Osteoblast (primary cell): Measurements from ENCODE around the gene PTPRK. TPM values are rescaled to one million over a fixed set of nuclear protein-coding genes. Genes with fewer than 3 reads are reported as not detected.

Experiments used
- DNase-seq: peaks from one replicate; pipeline ENCODE4 v3.0.0; 2011; ENCODE audit warnings: low spot score, mixed read lengths; ENCODE audit not compliant: insufficient read length; ENCODE audit errors: missing footprints
- H2AFZ ChIP-seq: 2 replicates; pipeline ENCODE4 v1.6.0; 2011; ENCODE audit warnings: mild to moderate bottlenecking, low read length
- H3K27ac ChIP-seq: 2 replicates; pipeline ENCODE4 v1.5.1; 2011; ENCODE audit warnings: mild to moderate bottlenecking, low read depth, low read length, moderate library complexity
- H3K27me3 ChIP-seq: 2 replicates; pipeline ENCODE4 v1.6.0; 2012; ENCODE audit warnings: mild to moderate bottlenecking, control low read depth, inconsistent platforms, low read length, moderate library complexity; ENCODE audit not compliant: insufficient read depth
- H3K36me3 ChIP-seq: 2 replicates; pipeline ENCODE4 v1.5.1; 2011; ENCODE audit warnings: mild to moderate bottlenecking, low read length, control low read depth, moderate library complexity; ENCODE audit not compliant: insufficient read depth
- H3K4me1 ChIP-seq: 2 replicates; pipeline ENCODE4 v1.5.1; 2011; ENCODE audit warnings: mild to moderate bottlenecking, low read length, control low read depth, moderate library complexity; ENCODE audit not compliant: insufficient read depth
- H3K4me2 ChIP-seq: 2 replicates; pipeline ENCODE4 v1.6.0; 2011; ENCODE audit warnings: mild to moderate bottlenecking, low read length; ENCODE audit not compliant: insufficient read depth
- H3K4me3 ChIP-seq: fragments of 200-600 bp; sonication (generic); 3 replicates; pipeline ENCODE4 v1.5.1; 2012; ENCODE audit warnings: mild to moderate bottlenecking, low read length, inconsistent platforms; ENCODE audit not compliant: insufficient read depth
- H3K79me2 ChIP-seq: 2 replicates; pipeline ENCODE4 v1.6.0; 2012; ENCODE audit warnings: mild to moderate bottlenecking, low read length, control low read depth, inconsistent platforms; ENCODE audit not compliant: insufficient read depth
- H3K9me3 ChIP-seq: 2 replicates; pipeline ENCODE4 v1.5.1; 2011; ENCODE audit warnings: low read depth, low read length, control low read depth
- H4K20me1 ChIP-seq: 2 replicates; pipeline ENCODE4 v1.6.0; 2012; ENCODE audit warnings: mild to moderate bottlenecking, low read length, control low read depth; ENCODE audit not compliant: insufficient read depth
- total RNA-seq: library from RNA; depleted of rRNA; stranded (reverse); fragments of >200 nt; gene quantifications from 2 replicates; pipeline ENCODE4 v1.2.3, GENCODE V29; 2012
- TF ChIP-seq, protein P1 (sequence below): IDR thresholded peaks from 2 replicates; pipeline ENCODE4 v1.5.1; 2011; ENCODE audit warnings: mild to moderate bottlenecking, low read depth, low read length, moderate library complexity; ENCODE audit errors: extremely low read depth

The PTPRK gene
- total RNA-seq, 1 donor: 165 TPM

DNA sequence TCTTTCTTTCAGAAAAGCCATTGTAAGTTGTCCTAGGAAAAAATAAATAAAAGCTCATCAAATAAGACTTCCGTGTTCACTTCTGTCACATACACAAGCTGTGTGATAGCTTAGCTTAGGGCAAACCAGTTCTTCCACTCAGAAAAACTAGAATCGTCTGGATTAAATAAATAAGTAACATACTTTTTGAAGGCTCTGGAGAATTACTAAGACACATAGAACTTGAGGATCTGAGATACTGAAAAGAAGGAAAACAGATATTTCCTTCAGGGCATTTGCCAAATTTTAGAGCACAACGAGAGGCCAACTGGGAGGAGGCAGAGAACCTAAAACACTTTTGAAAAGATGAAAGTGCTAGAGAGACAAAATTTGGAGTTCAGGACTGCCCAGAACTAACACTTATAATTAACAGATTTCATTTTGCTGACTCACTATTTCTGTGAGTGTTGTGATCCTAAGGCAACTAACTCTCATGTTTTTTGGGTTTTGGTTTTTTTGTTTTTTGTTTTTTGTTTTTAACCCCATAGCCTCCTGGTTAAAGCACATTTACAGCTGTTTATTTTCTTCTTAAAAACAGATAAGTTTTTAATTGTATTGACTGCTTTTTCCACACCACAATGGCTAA lies 580.8 kb downstream of the PTPRK start:
- Histone ChIP-seq H3K4me1 (peaks cover 31% of the 10 kb centered on the region), H3K27ac (peak overlapping the region; percentile 92), H3K36me3 (no peaks in the 10 kb centered on the region), H3K79me2 (no peaks in the 10 kb centered on the region), H2AFZ (peak overlapping the region; percentile 91), H3K4me2 (peak overlapping the region; percentile 47), H4K20me1 (no peaks in the 10 kb centered on the region), H3K4me3 (no peak overlapping the region), H3K27me3 (no peaks in the 10 kb centered on the region), H3K9me3 (no peaks in the 10 kb centered on the region)
- TF ChIP-seq, protein P1, sequence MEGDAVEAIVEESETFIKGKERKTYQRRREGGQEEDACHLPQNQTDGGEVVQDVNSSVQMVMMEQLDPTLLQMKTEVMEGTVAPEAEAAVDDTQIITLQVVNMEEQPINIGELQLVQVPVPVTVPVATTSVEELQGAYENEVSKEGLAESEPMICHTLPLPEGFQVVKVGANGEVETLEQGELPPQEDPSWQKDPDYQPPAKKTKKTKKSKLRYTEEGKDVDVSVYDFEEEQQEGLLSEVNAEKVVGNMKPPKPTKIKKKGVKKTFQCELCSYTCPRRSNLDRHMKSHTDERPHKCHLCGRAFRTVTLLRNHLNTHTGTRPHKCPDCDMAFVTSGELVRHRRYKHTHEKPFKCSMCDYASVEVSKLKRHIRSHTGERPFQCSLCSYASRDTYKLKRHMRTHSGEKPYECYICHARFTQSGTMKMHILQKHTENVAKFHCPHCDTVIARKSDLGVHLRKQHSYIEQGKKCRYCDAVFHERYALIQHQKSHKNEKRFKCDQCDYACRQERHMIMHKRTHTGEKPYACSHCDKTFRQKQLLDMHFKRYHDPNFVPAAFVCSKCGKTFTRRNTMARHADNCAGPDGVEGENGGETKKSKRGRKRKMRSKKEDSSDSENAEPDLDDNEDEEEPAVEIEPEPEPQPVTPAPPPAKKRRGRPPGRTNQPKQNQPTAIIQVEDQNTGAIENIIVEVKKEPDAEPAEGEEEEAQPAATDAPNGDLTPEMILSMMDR: no peak
- peak; percentile 69 for DNase-seq

DNA sequence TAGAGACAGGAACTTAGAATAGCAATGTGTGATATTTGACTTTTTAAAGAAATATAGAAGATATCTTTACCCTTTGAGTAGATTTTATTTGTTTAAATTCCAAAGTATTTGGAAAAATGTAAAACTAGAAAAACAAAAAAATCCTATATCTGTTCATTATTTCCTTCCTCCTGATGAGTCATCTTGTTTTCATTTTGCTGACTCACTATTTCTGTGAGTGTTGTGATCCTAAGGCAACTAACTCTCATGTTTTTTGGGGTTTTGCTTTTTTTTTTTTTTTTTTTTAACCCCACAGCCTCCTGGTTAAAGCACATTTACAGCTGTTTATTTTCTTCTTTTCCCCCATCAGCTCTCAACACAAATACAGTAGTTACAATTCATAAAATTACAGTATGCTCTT lies 581.7 kb downstream of the PTPRK start:
- no peak for DNase-seq
- H3K79me2 ChIP-seq: no peaks in the 10 kb centered on the region
- no peak overlapping the region for H3K4me3 ChIP-seq
- no peaks in the 10 kb centered on the region for H4K20me1 ChIP-seq
- H3K9me3 ChIP-seq: no peaks in the 10 kb centered on the region
- TF ChIP-seq, protein P1: no peak
- H3K36me3 ChIP-seq: no peaks in the 10 kb centered on the region
- H3K27ac ChIP-seq: peak overlapping the region; percentile 92
- no peaks in the 10 kb centered on the region for H3K27me3 ChIP-seq
- peak overlapping the region; percentile 91 for H2AFZ ChIP-seq
- H3K4me1 ChIP-seq: peaks cover 31% of the 10 kb centered on the region
- H3K4me2 ChIP-seq: peak overlapping the region; percentile 30

DNA sequence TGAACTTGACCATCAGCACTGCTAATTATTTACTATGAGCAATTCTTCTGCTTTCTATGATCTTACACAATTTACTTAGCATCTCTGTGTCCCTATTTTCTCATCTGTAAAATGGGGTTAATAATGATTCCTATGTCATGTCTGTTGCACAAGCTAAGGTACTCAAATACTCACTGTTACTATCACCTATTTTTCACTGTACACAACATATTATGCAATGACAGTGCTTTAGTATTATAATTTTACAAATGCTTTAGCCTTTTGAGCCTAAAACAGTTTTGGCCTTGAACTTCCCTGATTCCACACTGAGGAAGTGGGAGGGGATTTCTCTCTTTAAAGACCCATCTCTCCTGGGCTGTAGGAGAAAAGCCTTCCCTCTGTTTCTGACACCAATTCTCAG lies 582.7 kb downstream of the PTPRK start:
- TF ChIP-seq, protein P1: no peak
- peak overlapping the region; percentile 92 for H3K27ac ChIP-seq
- H2AFZ ChIP-seq: no peak overlapping the region

DNA sequence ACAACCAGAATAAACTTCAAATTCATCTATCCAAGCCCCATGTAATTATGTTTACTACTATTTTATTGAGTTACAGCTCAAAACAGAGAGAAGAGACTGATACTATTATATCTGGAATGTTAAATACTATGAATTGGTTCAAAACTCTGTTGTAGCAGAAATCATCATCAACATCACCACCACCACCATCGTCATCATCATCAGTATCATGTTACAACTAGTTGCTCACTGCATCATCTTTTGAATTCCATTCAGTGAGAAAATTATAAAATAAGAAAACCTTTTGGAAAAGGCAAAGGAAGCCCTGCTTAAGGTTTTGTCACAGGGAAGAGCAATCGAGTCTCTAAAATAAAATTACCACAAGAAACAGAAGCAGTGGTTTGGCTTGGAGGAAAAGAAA lies 583.3 kb downstream of the PTPRK start:
- Histone ChIP-seq H3K4me3 (no peak overlapping the region), H4K20me1 (no peaks in the 10 kb centered on the region), H2AFZ (peak overlapping the region; percentile 48), H3K27me3 (no peaks in the 10 kb centered on the region), H3K4me2 (peak overlapping the region; percentile 4), H3K79me2 (no peaks in the 10 kb centered on the region), H3K27ac (peak overlapping the region; percentile 92), H3K4me1 (peaks cover 31% of the 10 kb centered on the region), H3K36me3 (no peaks in the 10 kb centered on the region), H3K9me3 (peaks cover 8% of the 10 kb centered on the region)
- peak; percentile 32 for DNase-seq
- TF ChIP-seq, protein P1: no peak

More for the DNA sequence above, 582.7 kb downstream of the PTPRK start:
- H3K79me2 ChIP-seq: no peaks in the 10 kb centered on the region
- peaks cover 4% of the 10 kb centered on the region for H3K9me3 ChIP-seq
- peaks cover 31% of the 10 kb centered on the region for H3K4me1 ChIP-seq
- no peaks in the 10 kb centered on the region for H3K36me3 ChIP-seq
- no peaks in the 10 kb centered on the region for H4K20me1 ChIP-seq
- H3K4me2 ChIP-seq: peak overlapping the region; percentile 4
- no peak for DNase-seq
- H3K4me3 ChIP-seq: no peak overlapping the region
- H3K27me3 ChIP-seq: no peaks in the 10 kb centered on the region
